Lung (tissue), 12 donors: Measurements from ENCODE around the gene ONECUT3. TPM values are rescaled to one million over a fixed set of nuclear protein-coding genes. Genes with fewer than 3 reads are reported as not detected.

Experiments used
- ATAC-seq: fragments of 200-7000 bp; cut with Tn5 transposase; one replicate; pipeline ENCODE4 v1.9.1; 2020; ENCODE audit warnings: moderate number of reproducible peaks; ENCODE audit not compliant: insufficient read depth, low FRiP score
- DNase-seq, 3 donors: peaks; one replicate each; pipeline ENCODE4 v3.0.0-alpha.2; 2013 to 2017
- H3K27ac ChIP-seq, 2 donors: one replicate each; pipeline ENCODE4 v1.5.1; 2013; ENCODE audit warnings: mild to moderate bottlenecking in 2 of 2, moderate library complexity in 2 of 2, control low read depth in 1 of 2, inconsistent platforms in 1 of 2, low read depth in 1 of 2, low read length in 1 of 2
- H3K27me3 ChIP-seq, 3 donors: one replicate each; pipeline ENCODE4 v1.5.1; 2013; ENCODE audit warnings: low read length in 2 of 3; ENCODE audit not compliant: control insufficient read depth in 3 of 3, insufficient read depth in 3 of 3
- H3K36me3 ChIP-seq, 4 donors: one replicate each; pipeline ENCODE4 v1.5.1; 2013; ENCODE audit warnings: low read length in 4 of 4, mild to moderate bottlenecking in 1 of 4, moderate library complexity in 1 of 4; ENCODE audit not compliant: control insufficient read depth in 4 of 4, insufficient read depth in 4 of 4
- H3K4me1 ChIP-seq, 5 donors: one replicate each; pipeline ENCODE4 v1.5.1; 2013; ENCODE audit warnings: low read length in 5 of 5, mild to moderate bottlenecking in 2 of 5, moderate library complexity in 1 of 5; ENCODE audit not compliant: control insufficient read depth in 5 of 5, insufficient read depth in 5 of 5
- H3K4me3 ChIP-seq: one replicate; pipeline ENCODE4 v1.5.1; 2013; ENCODE audit warnings: mild to moderate bottlenecking, control low read depth, moderate library complexity
- H3K9ac ChIP-seq, 2 donors: one replicate each; pipeline ENCODE4 v1.5.1; 2013; ENCODE audit warnings: low read length in 2 of 2, control low read depth in 1 of 2; ENCODE audit not compliant: insufficient read depth in 1 of 2
- H3K9me3 ChIP-seq, 4 donors: one replicate each; pipeline ENCODE4 v1.5.1; 2013; ENCODE audit warnings: low read length in 3 of 4, mild to moderate bottlenecking in 1 of 4, moderate library complexity in 1 of 4; ENCODE audit not compliant: control insufficient read depth in 4 of 4, insufficient read depth in 3 of 4
- CTCF ChIP-seq: IDR thresholded peaks from 2 replicates; pipeline ENCODE4 v1.5.1; 2012; ENCODE audit warnings: mild to moderate bottlenecking; ENCODE audit errors: control extremely low read depth, extremely low read depth
- WGBS, 2 donors: extraction: QIAGEN DNeasy Blood & Tissue Kit; methylation state at CpG; one replicate each; pipeline ENCODE4 v1.1.7; 2013; 5-methylcytosine and 5-hydroxymethylcytosine counted together
- polyA plus RNA-seq, 2 donors: library from polyadenylated mRNA; stranded (reverse); fragments of 200-250 nt; gene quantifications; one replicate each; pipeline ENCODE4 v1.2.1, GENCODE V29; 2013
- total RNA-seq, 2 donors: library from RNA; depleted of rRNA in 1 of 2; stranded (reverse); fragments of >200 nt in 1 of 2; gene quantifications; one replicate each; pipeline ENCODE4 v1.2.1, GENCODE V29; 2014 to 2021
- donor health status: control.
- donor health status: control.
- donor health status: Bipolar disorder and iron deficiency.
- donor health status: healthy.
- donor health status: DM: yes; HTN: yes; CAD: no.

Gene ONECUT3
- total and polyA plus RNA-seq, 4 donors: not detected

GRCh38 chr19:1806184-1807029 lies 53.1 kb downstream of the ONECUT3 start:
- no peak for DNase-seq
- Histone ChIP-seq H3K4me3 (no peak overlapping the region), H3K4me1 (peaks cover 0 to under 1% (median 0%) of the 10 kb centered on the region in 5 donors), H3K36me3 (no peaks in the 10 kb centered on the region), H3K27me3 (no peaks in the 10 kb centered on the region), H3K9me3 (no peaks in the 10 kb centered on the region), H3K9ac (no peak overlapping the region), H3K27ac (no peak overlapping the region)
- ATAC-seq: no peak
- no peak for TF ChIP-seq CTCF
- WGBS, 2 donors: 82 to 88% methylated on average over 45 of the region's 45 CpGs

- H3K4me1 ChIP-seq: peaks cover 0 to 2% (median 0%) of the 10 kb centered on the region in 5 donors
- no peak for TF ChIP-seq CTCF
- 68 to 81% methylated on average over 28 of the region's 28 CpGs for WGBS, 2 donors
- no peak overlapping the region for H3K4me3 ChIP-seq
- DNase-seq (no peak), ATAC-seq (no peak)
- H3K9me3 ChIP-seq: no peaks in the 10 kb centered on the region
- no peak overlapping the region for H3K9ac ChIP-seq
- H3K27ac ChIP-seq: no peak overlapping the region
- H3K36me3 ChIP-seq: no peaks in the 10 kb centered on the region
- H3K27me3 ChIP-seq: no peaks in the 10 kb centered on the region
Measured at GRCh38 chr19:1807030-1807694, 53.9 kb downstream of the ONECUT3 start.

DNA sequence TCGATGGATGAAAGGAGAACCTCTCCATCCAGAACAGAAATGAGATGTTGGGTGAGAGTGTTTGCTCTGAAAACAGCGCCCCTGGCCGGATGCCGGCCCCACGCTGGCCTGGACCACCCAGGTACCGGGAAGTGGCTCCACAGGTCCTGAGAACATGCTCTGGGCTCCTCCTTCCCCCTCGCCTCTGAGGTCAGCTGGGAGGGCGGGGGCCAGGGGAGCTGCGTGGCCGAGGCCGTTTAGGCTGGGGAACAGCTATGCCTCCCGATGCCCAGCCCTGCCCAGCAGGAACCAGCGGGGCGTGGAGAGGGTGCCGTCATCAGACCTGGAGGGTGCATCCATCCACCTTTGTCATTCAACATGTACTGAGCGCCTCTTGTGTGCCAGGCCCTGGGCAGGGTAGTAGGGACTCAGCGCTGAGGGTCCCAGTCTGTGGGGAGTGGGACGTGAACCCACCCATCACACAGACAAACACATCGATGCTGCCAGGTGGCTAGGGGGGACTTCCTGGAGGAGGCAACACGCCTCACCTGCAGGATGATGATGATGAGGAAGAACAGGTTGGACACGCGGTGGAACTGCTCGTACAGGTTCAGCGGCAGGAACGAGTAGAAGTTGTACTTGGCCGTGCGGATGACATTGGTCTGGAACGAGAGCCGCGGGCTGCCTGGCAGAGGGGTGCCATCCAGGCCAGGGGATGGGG lies 54.5 kb downstream of the ONECUT3 start:
- Histone ChIP-seq H3K27me3 (no peaks in the 10 kb centered on the region), H3K4me1 (peaks cover 0 to 3% (median under 1%) of the 10 kb centered on the region in 5 donors), H3K27ac (no peak overlapping the region), H3K4me3 (no peak overlapping the region), H3K36me3 (no peaks in the 10 kb centered on the region), H3K9ac (no peak overlapping the region), H3K9me3 (no peaks in the 10 kb centered on the region)
- ATAC-seq (no peak), DNase-seq (peak in 1 of 3 donors; percentile 49)
- TF ChIP-seq CTCF: no peak
- 69 to 86% methylated on average over 30 of the region's 30 CpGs for WGBS, 2 donors
